ENCODE measurements around the gene DCBLD2.

Gene DCBLD2

DNA sequence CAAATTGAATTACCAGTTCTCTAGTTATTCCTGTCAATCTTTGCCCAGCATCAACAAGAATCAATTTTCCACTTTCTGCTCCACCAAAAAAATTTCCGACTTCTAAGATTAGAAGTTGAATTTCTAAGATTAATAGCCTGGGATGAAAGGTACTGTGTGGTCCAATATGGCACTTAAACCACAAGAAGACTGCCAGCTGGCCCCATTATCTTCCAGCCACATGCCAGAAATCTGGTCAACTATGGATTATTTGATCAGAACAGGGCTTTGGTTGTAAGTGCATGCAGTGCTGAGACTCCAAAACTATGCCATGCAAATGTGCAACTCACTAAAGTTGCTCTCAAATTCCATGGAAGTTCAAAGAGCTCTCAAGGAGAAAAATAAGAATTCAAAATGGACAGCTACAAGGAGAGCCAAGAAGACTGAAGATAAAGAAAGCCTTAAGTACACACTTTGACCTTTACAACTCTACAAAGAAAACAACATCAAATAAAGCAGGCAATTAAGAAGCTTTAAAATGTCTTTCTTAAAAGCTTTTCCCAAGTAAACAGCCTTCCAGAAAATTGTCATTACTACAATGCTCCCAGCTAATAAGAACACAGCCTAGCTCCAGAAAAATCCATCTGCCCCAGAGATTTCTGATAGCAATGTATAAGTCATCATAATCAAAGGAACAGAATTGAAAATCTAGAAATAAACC lies 74.1 kb downstream of the DCBLD2 start:
- DNase-seq: no peak

DNA sequence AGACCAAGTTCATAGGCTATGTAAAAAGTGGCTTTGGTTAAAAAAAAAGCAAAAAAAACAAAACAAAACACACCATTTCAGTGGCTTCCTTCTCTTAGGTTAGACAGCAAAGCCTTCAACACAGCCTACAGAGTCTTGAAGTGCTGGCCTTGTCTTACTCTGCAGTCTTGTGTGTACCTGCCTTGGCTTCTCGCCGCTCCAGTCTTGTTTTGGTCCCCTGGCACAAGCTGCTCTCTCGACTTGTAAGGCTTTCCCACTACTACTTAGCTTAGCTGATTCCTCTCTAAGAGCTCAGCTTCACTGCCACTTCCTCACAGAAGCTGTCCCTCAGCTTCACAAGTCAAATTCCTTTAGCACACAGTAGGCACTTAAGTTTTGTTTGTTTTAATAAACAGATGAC lies 75.4 kb downstream of the DCBLD2 start:
- no peak for DNase-seq

DNA sequence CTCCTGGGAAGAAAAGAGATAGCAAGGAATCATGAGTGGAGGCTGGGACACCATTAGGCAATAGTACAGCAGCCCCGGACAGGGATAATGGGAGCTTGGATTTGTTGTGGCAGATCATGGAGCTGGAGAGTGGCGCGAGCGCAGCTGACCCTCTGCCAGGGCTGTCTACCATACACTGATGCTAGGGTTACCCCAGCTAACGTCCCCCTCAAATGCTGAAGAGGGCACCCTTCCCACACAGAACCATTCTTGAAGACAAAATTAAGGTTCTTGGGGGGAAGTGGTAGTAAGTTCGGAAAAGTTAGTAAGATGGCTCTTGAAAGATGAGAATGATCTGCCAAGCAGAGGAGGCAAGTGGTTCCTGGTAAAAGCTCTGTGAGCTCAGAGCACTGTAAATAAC lies 77.2 kb downstream of the DCBLD2 start:
- DNase-seq: no peak

DNA sequence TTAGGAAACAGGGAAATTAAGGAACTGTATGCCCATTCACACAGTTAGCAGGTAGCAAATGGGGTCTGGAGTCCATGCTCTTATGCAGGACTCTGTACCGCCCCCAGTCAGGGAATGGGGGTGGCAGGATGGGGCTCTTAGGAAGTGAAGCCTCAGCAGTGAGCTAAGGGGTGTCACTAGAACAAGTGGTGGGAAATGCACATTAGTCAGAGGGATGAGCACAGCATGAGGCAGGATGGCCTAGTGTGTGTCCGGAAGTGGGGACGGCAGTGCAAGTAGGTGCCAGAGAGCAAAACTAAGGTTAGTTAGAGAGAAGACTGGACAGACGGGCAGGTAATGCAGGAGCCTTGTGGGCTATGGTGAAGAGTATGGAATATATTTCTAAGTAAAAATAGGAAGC lies 77.7 kb downstream of the DCBLD2 start:
- DNase-seq: no peak

DNA sequence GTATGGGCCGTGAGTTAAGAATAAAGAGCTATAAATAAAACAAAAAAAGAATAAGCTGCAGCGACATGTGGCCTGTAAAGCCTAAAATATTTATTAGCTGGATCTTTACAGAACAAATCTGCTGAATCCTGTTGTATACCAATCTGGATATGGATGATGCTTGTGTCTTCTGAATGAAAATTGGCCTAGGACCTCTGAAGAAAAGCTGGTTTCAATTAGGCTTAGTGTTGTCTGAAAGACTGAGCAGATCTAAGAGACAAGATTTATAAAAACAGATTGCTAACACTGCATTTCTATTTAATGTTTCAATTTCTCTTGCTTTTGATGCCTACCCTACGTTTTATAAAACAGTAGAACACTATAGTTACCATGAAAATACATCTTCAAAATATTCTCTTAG lies 80.4 kb downstream of the DCBLD2 start:
- no peak for DNase-seq

DNA sequence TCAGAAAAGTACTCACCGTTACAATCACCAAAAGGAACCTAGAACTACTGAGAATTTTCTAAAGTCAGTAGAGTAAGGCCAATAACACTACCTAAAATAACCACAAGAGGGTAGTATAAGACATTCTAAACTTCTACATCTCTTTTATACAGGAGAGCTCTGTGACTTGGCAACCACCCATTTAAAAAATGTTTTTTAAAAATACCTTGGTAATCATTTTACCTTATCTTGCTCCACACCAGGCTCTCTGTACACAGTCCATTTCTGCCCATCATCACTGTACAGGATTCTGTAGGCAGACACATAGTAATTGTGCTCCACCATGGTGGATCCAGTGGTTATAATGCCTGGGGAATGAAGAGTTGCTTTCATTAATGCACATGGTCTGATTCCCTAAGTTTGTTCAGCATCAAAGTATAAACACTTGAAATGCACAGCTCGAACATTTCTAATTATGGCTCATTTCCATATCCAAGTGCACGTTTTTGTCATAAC lies 83.9 kb downstream of the DCBLD2 start:
- DNase-seq: no peak

DNA sequence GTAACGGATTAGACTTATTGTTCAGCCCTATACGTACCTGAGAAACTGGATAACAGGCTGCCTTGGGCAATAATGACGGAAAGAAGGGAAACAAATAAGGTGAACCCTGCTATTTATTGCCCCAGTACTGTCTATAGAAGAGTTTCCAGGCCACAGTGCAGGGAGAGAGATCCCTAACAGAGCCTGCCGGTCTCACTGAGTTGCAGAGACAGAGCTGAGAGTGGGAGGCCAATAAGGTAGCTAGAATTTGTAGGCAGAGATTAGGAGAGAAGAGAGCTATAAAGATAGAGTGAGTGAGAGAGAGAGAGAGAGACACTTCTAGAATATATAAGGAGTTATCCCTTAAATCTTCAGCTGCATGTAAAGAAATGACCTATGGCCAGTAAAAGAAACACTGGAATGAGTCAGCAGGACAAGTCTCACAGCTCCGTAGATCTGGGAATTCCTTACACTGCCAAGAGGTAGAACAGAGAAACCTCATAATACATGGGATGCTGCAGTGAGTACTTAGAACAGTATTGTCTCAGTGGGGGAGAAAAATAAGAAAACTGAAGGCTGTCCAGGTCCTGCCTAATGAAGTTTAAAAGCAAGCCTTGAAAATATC lies 86.6 kb downstream of the DCBLD2 start:
- no peak for DNase-seq

DNA sequence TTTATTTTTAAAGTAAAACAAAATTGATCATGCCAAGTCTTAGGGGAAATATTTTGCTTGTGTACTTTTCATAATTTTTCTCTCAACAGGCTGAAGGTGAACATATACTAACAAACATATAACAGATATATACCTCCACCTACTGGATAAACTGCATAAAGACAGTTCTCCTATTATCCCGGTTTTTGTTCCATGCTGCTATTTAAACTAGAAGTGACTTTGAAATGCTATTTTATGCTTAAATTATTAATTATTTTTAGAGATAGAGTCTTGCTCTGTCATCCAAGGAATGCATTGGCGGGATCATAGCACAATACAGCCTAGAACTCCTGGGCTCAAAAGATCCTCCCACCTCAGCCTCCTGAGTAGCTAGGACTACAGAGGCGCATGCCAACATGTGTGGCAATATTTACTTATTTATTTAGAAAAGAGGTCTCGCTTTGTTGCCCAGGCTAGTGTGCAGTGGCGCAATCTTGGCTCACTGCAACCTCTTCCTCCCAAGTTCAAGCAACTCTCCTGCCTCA lies 88.6 kb downstream of the DCBLD2 start:
- no peak for DNase-seq

DNA sequence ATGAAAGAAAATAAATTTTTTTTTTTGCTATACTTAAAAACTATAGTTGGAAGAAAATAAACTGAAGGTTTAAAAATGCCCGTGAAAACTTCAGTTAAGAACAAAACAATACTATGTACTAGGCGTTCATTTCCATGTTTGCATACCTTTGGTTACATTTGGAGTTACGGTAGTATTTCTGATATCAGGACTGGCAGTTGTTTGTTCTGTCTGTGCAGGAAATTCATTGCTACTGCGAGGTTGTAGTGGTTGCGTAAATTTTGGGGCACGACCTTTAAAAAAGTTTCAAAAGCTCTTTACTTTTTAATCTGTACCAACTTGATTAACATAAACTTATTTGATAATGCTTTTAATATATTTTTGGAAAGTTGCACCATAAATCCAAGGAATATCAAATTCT lies 90.4 kb downstream of the DCBLD2 start:
- no peak for DNase-seq

DNA sequence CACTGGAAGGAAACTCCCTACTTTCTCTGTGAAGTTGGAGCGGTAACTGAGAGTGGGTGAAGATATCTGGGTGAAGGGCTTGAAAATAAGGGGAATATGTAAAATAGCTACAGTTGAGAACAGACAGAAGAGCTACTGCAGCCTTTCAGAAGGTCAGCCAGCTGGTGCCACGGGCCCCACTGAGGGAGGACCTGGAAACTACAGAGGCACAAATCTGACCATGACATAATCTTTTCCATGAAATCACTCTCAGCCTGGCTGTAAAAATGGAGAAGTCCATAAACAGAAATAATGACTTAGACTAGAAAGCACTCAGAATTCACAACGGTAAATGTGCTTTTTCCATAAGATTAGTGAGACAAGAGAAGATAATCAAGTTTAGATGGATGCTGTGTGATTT lies 91.9 kb downstream of the DCBLD2 start:
- no peak for DNase-seq

DNA sequence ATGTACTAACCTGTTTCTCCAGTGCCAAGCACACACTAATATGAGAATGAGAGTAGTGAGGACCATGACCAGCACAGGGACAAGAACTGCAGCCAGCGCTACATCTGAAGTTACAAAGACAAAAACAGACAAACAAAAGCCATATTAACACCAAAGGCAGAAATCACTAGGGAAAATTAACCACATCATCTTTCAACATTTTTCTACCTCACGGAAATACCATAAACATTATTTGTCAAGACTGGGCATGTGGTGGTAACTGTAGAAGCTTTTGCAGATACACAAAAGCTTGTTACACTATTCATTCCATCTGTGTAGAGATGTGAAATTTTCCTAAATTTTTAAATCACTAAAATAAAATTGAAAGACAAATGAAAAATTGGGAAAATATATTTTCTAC lies 93.4 kb downstream of the DCBLD2 start:
- DNase-seq: no peak

DNA sequence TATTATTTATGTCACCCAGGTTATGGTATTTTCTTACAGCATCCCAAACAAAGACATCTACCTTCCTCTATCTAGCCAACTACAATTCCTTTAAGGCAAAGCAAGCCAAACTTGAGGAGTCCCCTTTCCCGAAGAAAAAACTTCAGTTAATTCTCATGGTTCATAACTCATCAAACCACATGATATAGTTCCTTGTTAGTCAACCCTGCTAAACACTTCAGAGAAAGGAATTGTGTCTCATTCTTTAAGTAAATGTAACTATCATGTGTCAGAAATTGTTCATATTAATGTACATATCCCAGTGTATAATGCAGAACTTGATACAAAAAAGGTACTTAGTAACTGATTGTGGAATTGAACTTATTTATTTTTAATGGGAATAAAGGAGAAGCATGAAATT lies 93.9 kb downstream of the DCBLD2 start:
- DNase-seq: no peak

DNA sequence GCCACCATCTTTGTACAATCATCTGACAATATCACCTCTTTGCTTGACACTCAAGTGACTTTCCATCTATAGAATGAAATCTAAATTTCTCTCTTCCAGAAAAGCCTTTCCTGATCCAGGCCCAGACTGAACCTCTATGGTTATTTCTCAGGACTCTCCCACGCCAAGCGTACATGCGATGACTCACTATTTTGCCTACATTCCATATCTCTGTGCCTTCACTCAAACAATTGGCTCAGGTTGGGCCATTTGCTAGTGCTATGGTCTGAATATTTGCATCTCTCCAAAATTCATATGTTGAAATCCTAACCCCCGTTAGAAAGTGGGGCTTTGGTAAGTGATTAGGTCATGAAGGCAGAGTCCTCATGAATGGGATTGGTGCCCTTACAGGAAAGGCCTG lies 94.5 kb downstream of the DCBLD2 start:
- DNase-seq: no peak

DNA sequence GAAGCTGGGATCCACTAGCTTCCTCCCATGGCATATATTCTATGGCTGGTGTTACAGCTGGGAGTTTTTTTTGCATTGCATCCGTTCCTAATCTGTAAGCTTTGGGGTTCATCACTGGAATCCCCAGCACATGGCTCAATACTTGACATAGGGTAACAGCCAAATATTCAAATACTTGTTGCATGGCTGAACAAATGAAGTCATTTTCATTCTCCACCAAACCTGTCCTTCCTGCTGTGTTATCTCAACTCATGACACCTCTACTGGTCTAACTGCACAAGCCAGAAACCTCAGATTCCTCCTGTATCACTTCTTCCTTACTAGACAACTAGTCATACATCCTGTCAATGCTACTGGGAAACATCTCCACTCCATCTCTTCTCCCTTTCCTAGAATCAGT lies 95.0 kb downstream of the DCBLD2 start:
- no peak for DNase-seq

DNA sequence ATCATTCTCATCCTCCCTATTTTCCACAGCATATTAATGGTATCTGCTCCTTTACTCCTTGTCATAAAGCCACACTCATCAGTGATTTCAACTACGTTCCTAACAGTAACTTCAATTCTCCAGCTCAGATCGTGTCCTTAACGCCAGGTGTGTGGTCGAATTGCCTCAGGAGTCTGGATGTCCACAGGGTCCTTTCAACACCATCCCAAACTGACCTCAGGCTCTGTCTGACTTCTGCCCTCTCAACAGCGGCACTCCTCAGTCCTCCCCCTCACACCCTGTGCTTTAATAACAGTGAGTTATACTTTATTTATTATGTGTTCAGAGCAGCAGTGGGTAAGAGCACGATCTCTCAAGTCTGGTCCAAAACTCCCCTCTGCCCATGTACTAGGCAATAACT lies 95.9 kb downstream of the DCBLD2 start:
- no peak for DNase-seq

DNA sequence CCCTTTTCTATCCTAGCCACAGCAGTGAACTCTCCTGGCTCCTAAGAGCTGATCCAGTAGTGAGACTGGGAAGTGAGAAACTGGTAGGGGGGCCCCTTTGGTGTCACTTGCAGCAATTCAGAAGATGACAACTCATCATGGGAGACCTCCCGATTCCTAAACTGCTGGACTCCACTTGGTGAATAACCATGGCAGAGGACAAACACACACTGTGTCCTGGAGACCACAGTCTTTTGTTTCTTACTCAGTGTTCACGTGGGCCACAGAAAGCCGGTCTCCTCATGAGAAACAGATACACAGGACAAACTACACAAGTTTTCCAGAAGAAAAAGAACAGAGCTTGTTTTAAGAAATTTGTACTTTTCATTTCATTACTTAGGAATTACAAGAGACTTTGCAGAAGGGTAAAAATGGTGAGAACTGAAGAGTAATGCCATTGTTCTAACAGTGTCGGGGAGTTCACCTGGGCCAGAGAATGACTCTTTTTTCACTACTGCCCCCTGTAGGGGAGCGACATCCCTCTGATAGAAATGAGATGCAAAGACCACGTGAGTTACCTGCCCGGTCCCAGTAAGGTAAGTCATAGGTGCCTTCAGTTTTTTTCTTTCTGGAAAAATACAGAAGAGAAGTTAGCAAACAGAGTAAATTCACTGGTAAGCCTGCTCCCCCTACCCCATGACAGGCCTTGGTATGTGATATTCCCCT lies 100.3 kb downstream of the DCBLD2 start:
- no peak for DNase-seq

DNA sequence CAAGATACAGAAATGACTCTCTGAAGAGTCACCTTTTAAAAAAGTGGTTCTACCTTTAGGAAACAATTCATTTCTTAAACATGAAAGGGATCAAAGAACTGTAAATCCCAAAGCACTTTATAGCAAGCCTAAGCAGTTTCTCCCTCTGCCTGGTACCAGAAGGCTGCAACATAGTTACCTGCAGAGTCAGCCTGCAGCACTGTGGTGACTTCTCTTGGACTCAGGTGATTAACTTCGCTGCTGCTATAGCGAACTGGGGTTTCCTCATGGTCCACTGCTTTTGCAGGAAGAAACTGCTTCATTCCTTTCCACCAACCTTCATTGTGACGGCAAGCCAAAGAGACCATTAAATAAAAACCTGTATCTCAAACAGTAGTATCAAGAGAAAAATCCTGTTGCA lies 101.1 kb downstream of the DCBLD2 start:
- no peak for DNase-seq

DNA sequence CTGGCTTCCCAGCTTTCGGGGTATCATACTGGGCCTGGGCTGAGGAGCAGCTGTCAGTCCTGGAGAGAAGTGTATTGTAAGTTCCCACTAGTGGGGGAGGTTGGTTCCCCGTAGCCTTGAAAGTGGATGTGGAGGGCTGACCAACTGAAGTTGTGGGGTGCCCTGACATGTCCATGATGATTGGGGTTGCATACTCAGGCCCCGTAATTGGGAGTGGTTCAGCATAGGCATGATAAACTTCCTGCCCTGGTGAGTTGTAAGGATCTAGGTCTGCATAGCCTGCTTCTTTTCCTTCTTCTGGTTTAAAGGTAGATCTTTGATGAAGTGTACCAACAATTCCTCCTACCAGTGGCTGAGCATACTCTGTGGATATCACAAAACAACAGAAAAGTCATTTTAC lies 102.0 kb downstream of the DCBLD2 start:
- no peak for DNase-seq

DNA sequence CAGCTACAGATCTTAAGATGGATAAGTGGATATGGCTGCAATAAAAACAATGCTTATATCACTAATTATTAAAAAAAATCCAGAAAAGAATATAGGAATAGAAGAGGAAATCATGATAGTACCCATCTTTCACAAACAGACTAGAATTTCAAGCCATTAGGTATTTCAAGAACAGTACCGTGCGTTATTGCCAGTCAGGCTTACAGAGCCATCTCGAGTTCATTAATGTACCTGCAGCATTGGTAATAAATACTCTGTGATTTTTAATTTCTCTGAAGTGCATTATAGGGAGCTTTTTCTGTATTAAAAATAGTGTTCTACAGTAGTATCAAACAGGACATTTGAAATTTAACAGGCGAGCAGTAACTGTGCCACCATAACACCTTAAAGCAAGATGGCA lies 102.7 kb downstream of the DCBLD2 start:
- DNase-seq: no peak

DNA sequence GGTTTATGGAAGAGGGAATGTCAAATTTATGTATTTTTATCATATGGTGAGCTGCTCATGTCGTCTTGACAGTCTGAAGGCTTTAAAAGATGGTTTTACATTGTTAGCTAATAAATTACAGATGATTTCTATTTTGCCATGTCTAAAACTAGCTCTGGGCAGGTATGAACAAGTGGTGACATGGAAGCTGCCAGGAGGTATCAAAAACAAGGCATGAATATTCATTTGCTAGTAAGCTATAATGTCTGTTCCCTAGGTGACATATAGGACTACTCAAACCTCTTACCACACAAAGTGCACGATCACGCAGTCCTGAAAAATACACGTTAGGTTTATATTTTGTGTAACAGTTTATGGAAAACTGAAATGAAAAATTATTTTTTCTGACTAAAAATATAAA lies 103.6 kb downstream of the DCBLD2 start:
- no peak for DNase-seq

DNA sequence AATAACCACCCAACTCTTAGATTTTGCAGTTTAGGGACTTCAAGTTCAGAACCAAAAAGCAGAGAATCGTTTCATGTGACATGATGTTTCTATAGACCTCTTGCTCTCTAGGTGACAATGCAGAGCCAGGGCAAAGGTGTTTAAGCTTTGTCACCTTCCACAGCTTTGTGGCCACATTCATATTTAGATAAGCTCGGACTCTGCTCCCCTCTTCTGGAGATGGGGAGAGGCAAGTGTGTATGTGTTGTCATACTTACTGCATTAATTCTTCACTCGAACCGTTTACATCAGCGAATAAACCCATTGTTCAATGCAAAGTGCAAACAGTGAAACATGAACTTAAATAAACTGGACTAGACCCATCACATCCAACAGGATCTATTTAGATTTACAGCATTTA lies 105.2 kb downstream of the DCBLD2 start:
- no peak for DNase-seq

DNA sequence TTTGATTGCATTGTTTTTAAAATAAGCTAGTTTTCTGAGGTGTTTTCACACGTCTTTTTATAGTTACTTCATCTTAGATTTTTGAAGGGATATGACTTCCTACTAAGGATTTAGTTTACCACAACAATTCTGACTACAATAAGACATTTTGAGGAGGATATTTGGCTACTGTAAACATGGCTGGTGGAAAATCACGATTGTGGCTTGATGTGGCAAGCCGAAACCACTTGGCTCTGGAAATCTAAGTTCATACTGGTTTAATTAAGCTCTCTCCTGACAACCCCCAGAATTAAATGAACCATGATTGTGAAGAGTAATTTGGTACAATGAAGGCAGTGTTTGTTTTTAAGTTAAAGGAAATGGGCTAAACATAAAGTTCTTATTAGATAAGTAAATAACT lies 107.5 kb downstream of the DCBLD2 start:
- no peak for DNase-seq

DNA sequence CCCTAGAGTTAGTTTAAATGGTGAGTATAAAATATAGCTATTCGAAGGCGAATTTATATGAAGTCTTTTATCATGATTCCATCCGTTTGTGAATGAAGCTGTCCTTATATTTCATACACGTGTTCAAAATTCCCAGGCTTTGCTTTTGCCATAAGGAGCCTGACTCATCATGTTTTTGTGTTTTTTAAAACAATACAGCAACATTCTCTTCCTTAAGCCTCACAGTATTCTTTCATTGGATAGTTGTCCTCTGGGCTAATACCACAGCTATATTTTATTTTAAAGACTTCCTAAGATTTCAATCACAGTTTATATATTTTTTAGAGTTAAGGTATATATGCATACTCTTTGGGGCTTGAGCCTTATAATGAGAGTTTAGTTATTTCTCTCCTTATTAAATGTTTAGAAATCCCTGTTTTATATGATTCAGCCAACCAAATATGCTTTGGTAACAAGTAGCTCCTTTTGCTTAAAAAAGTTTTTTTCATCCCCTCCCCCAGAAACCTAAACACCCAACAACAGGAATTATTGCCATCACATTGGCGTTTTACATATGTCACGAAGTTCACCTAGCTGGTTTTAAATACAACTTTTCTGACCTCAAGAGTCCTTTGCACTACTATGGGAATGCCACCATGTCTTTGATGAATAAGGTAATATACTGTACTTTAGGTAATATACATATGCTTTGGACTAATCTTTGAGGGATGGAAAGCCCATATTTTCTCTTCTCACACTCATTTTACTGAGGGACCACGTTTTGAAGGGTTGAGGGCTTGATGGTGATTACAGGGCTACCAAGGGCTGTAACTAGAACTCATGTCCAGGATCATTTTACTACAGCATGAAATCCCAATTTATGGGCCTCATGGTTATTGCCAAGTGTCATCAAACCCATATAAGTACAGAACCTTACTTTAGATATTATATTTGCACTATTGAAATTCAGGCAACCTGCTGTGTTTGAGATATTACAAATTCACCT lies 109.9 kb downstream of the DCBLD2 start:
- DNase-seq: no peak
